Ascending aorta (tissue), 2 donors: Measurements from ENCODE around the gene LBHD1. TPM values are rescaled to one million over a fixed set of nuclear protein-coding genes. Genes with fewer than 3 reads are reported as not detected.

Experiments used
- DNase-seq, 2 donors: peaks; one replicate each; pipeline ENCODE4 v3.0.0-alpha.2; 2019; ENCODE audit warnings: low spot score in 2 of 2
- H3K27ac ChIP-seq, 2 donors: fragments of 200-600 bp; sonication (generic); one replicate each; pipeline ENCODE4 v1.5.1; 2016 to 2017; ENCODE audit warnings: mild to moderate bottlenecking in 1 of 2
- H3K27me3 ChIP-seq: fragments of 200-600 bp; sonication (generic); one replicate; pipeline ENCODE4 v1.5.1; 2017
- H3K36me3 ChIP-seq, 2 donors: fragments of 200-600 bp; sonication (generic); one replicate each; pipeline ENCODE4 v1.5.1; 2016
- H3K4me1 ChIP-seq, 2 donors: fragments of 200-600 bp; sonication (generic); one replicate each; pipeline ENCODE4 v1.5.1; 2016 to 2017; ENCODE audit warnings: mild to moderate bottlenecking in 1 of 2
- H3K4me3 ChIP-seq, 2 donors: fragments of 200-600 bp; sonication (generic); one replicate each; pipeline ENCODE4 v1.5.1; 2016 to 2017; ENCODE audit warnings: mild to moderate bottlenecking in 1 of 2
- H3K9me3 ChIP-seq, 2 donors: fragments of 200-600 bp; sonication (generic); one replicate each; pipeline ENCODE4 v1.5.1; 2016
- CTCF ChIP-seq, 3 experiments: fragments of 200-600 bp in 2 of 3; fragments of 450-650 bp in 1 of 3; sonication (generic) in 2 of 3; IDR thresholded peaks; one replicate each; pipeline ENCODE4 v1.5.1; 2016 to 2019; ENCODE audit warnings: antibody characterized with exemption in 3 of 3, mild to moderate bottlenecking in 1 of 3, moderate library complexity in 1 of 3
- intact Hi-C: fragments of 100-400 bp; cut with DNase I; formaldehyde crosslinking; loops from one replicate; pipeline ENCODE4 v1.15.1; 2023
- total RNA-seq: library from RNA; depleted of rRNA; stranded (reverse); fragments of >200 nt; gene quantifications from one replicate; pipeline ENCODE4 v1.1.0, GENCODE V29; 2016

LBHD1 gene
- total RNA-seq, 1 donor from 2014 or later, result not detected

GRCh38 chr11:62688491-62688890, 16.4 kb upstream of the LBHD1 start:
- Histone ChIP-seq H3K4me3 (peak overlapping the region; percentile 36 to 43), H3K36me3 (peaks cover 25 to 33% of the 10 kb centered on the region in 2 donors), H3K9me3 (no peaks in the 10 kb centered on the region), H3K27me3 (no peaks in the 10 kb centered on the region), H3K27ac (no peak overlapping the region), H3K4me1 (no peaks in the 10 kb centered on the region)
- DNase-seq, result no peak
- intact Hi-C loops, result no loop called here
- TF ChIP-seq CTCF (IDR thresholded peaks at IDR 0.05), result no peak

DNA sequence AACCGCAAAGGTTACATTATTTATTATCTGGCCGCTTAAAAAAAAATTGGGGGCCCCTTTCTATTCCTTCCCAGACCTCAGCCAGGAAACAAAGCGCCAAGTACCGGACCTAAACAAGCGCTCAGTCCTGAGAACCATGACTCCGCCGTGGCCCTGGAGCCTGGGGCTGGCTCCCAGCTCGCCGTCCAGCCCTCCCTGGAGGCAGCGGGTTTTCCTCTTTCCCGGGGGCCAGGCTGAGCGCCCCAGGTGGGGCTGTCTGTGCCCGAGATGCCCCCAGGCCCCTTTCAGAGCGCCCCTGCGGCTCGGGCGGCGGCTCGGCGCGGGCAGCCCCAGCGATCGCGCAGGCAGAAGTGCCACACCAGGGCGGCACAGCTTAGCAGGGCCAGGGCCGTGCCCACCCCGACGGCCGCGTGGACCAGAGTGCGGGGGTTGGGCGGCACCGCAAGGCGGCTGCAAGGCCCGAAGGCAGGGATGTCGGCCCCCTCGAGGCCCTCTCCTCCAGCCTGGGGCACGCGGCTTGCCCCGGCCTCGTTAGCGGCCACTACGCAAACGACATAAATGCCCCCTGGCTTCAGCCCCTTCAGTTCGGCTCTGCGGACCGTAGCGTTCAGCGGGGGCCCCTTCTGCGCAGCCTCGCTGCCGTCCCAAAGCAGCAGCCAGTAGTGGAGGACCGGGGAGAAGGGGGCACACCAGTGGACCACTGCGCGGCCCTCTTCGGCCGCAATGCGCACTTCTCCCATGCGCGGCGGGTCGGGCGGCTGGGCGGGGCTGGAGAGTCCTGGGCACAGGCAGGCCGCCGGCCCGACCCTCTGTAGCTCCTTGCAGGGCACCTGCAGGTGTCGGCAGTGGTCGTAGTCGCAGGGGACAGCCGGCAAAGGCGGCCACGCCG, 15.7 kb upstream of the LBHD1 start:
- Histone ChIP-seq H3K4me3 (peak overlapping the region; percentile 36 to 43), H3K9me3 (no peaks in the 10 kb centered on the region), H3K36me3 (peaks cover 25 to 30% of the 10 kb centered on the region in 2 donors), H3K27me3 (no peaks in the 10 kb centered on the region), H3K27ac (no peak overlapping the region), H3K4me1 (no peaks in the 10 kb centered on the region)
- no peak for TF ChIP-seq CTCF (IDR thresholded peaks at IDR 0.05)
- intact Hi-C loops, result no loop called here
- DNase-seq, result no peak

- no peak for DNase-seq
- peaks cover 0 to under 1% of the 10 kb centered on the region in 2 donors for H3K36me3 ChIP-seq
- no peak overlapping the region for H3K27ac ChIP-seq
- intact Hi-C loops, result no loop called here
- TF ChIP-seq CTCF (IDR thresholded peaks at IDR 0.05), result no peak
- H3K27me3 ChIP-seq, result no peaks in the 10 kb centered on the region
- H3K4me3 ChIP-seq, result no peak overlapping the region
- H3K9me3 ChIP-seq, result no peaks in the 10 kb centered on the region
- peaks cover 7 to 11% of the 10 kb centered on the region in 2 donors for H3K4me1 ChIP-seq
Measured at GRCh38 chr11:62682518-62682917, 10.5 kb upstream of the LBHD1 start.

DNA sequence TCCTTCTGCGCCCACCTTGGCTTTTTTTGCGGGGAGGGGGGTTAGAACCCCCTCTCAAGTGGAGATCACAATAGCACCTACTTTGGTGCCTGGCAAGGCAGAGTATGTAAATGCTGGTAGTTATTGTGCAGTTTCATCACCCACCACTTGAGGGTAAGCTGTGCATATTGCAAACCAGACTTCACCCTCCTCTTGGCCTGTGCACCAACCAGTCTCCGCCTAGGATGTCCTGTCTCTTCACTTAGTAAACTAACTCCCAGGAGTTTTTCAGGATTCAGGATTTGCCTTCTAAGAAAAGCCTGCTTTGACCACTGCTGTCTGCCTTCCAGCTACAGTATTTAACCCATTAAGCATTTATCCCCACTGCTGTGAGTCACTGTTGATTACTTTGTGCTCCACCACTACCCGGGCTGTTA, 8.8 kb upstream of the LBHD1 start:
- Histone ChIP-seq H3K4me3 (no peak overlapping the region), H3K9me3 (no peaks in the 10 kb centered on the region), H3K36me3 (peaks cover 14 to 17% of the 10 kb centered on the region in 2 donors), H3K4me1 (peaks cover 7 to 11% of the 10 kb centered on the region in 2 donors), H3K27me3 (no peaks in the 10 kb centered on the region), H3K27ac (no peak overlapping the region)
- intact Hi-C loops, result no loop called here
- peak in 2 of 3 experiments; percentile 24 to 37 for TF ChIP-seq CTCF (IDR thresholded peaks at IDR 0.05)
- no peak for DNase-seq

DNA sequence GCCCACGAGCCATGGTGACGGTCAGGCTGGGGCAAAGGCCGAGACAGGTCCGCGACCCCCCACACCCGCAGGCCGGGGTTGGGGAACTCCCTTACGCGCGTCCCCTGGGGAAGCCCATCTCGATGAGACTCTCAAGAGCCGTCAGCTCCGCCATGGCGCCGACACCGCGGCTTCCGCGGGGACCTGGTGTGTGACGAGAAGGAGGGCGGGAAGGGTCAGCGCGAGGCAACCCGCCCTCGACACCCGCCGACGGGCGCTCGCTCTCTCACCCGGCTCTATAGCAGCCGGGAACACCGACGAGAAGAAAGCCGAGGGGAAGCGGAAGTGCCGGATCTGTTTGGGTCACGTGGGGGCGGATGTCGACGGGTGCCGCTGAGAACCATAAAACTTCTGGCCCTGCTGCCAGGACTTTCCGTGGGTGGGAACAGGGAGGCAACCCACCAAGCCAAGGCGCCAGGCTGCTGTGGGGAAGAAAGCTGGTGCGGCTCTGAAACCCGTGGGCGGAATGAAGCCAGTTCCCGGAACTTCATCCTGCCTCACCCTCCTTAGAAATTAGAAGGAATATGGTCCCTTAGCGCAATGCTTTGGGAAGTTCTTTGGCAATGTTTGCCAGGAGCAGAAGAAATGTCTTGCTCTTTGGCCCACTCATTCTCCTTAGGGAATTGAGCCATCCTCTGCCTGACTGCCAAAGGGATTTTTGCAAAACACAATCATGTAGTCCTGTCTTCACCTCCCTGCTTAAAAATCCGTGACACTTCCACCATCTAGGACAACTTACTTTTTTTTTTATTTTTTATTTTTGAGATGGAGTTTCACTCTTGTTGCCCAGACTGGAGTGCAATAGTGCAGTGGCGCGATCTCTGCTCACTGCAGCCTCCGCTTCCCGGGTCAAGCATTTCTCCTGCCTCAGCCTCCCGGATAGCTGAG, 7.0 kb upstream of the LBHD1 start, which contains the start of gene UBXN1:
Gene UBXN1, minus strand, starts transcription at position 304 of the 927 bp plus-strand sequence. Its CDS starts 150 bp downstream, at position 154.
- DNase-seq, result peak; percentile 55 to 95
- Histone ChIP-seq H3K9me3 (no peaks in the 10 kb centered on the region), H3K4me1 (peaks cover 7 to 11% of the 10 kb centered on the region in 2 donors), H3K27ac (peak within 1 kb of the TSS; percentile 96), H3K36me3 (peaks cover 21 to 27% of the 10 kb centered on the region in 2 donors), H3K4me3 (peak within 1 kb of the TSS; percentile 78 to 100), H3K27me3 (no peaks in the 10 kb centered on the region)
- intact Hi-C loops, result loop anchor here (1.0 to 5.0 kb wide), 4 partner anchors 14 to 77 kb away; partner anchors contain the start of genes C11orf98, CSKMT, INTS5 and MTA2
- TF ChIP-seq CTCF (IDR thresholded peaks at IDR 0.05), result no peak
